Karpas-422 (cell line): ENCODE data around the gene MRPL51. TPM values are rescaled to one million over a fixed set of nuclear protein-coding genes. Genes with fewer than 3 reads are reported as not detected.

Source experiments
- DNase-seq: peaks from one replicate; pipeline ENCODE4 v3.0.0-alpha.2; 2015
- H2AFZ ChIP-seq: fragments of 200-600 bp; sonication (generic); 2 replicates; pipeline ENCODE4 v1.6.1; 2014; ENCODE audit warnings: antibody characterized with exemption, low read length, mixed read lengths
- H3K27ac ChIP-seq: fragments of 200-600 bp; sonication (generic); 2 replicates; pipeline ENCODE4 v1.5.1; 2014; ENCODE audit warnings: mild to moderate bottlenecking, low read length, moderate library complexity
- H3K27me3 ChIP-seq: fragments of 200-600 bp; sonication (generic); 2 replicates; pipeline ENCODE4 v1.6.1; 2014; ENCODE audit warnings: low read length, mixed read lengths
- H3K36me3 ChIP-seq: fragments of 200-600 bp; sonication (generic); 2 replicates; pipeline ENCODE4 v1.6.1; 2014; ENCODE audit warnings: low read length, mixed read lengths; ENCODE audit not compliant: insufficient read depth
- H3K4me1 ChIP-seq: fragments of 200-600 bp; sonication (generic); 2 replicates; pipeline ENCODE4 v1.6.1; 2014; ENCODE audit warnings: mild to moderate bottlenecking, low read length, mixed read lengths
- H3K4me2 ChIP-seq: fragments of 200-600 bp; sonication (generic); 2 replicates; pipeline ENCODE4 v1.6.1; 2014; ENCODE audit warnings: low read length, low read depth, mild to moderate bottlenecking; ENCODE audit not compliant: poor library complexity, severe bottlenecking
- H3K4me3 ChIP-seq: fragments of 200-600 bp; sonication (generic); 2 replicates; pipeline ENCODE4 v1.5.1; 2014; ENCODE audit warnings: mild to moderate bottlenecking, antibody characterized with exemption, low read length, mixed read lengths
- H3K79me2 ChIP-seq: fragments of 200-600 bp; sonication (generic); 2 replicates; pipeline ENCODE4 v1.6.1; 2014; ENCODE audit warnings: mild to moderate bottlenecking, low read length, mixed read lengths
- H3K9ac ChIP-seq: fragments of 200-600 bp; sonication (generic); 2 replicates; pipeline ENCODE4 v1.6.0; 2014; ENCODE audit warnings: low read length
- H3K9me2 ChIP-seq: fragments of 200-600 bp; sonication (generic), shearing (Covaris generic); replicated peaks from 2 replicates; pipeline ENCODE4 v1.6.0; 2014; ENCODE audit warnings: mild to moderate bottlenecking, low read length, moderate library complexity; ENCODE audit not compliant: insufficient read depth
- H3K9me3 ChIP-seq: fragments of 300-700, 200-600 bp; sonication (generic); 2 replicates; pipeline ENCODE4 v1.6.1; 2014; ENCODE audit warnings: low read length, mixed read lengths
- H4K20me1 ChIP-seq: fragments of 200-600 bp; sonication (generic); 2 replicates; pipeline ENCODE4 v1.6.1; 2014; ENCODE audit warnings: mild to moderate bottlenecking, antibody characterized with exemption, low read length, low read depth; ENCODE audit not compliant: insufficient read depth
- total RNA-seq: library from RNA; depleted of rRNA; stranded (reverse); fragments of >200 nt; shearing (Covaris generic); gene quantifications from 2 replicates; pipeline ENCODE4 v1.2.3, GENCODE V29; 2014; ENCODE audit warnings: low replicate concordance

Gene MRPL51
- total RNA-seq, 1 experiment from 2014 or later, result 171 TPM

GRCh38 chr12:6533653-6533922, 40.5 kb upstream of the MRPL51 start:
- Histone ChIP-seq H3K4me3 (peak overlapping the region; percentile 96), H3K27me3 (no peaks in the 10 kb centered on the region), H3K36me3 (peaks cover 36% of the 10 kb centered on the region), H3K4me1 (peaks cover 57% of the 10 kb centered on the region), H3K9me2 (no peaks in the 10 kb centered on the region), H3K4me2 (peak overlapping the region; percentile 93), H3K27ac (peak overlapping the region; percentile 96), H3K79me2 (peaks cover 24% of the 10 kb centered on the region), H3K9me3 (no peaks in the 10 kb centered on the region), H2AFZ (no peak overlapping the region), H3K9ac (peak overlapping the region; percentile 96), H4K20me1 (peaks cover 23% of the 10 kb centered on the region)
- DNase-seq, result no peak

- peak; percentile 86 for DNase-seq
- Histone ChIP-seq H3K79me2 (peaks cover 24% of the 10 kb centered on the region), H3K27ac (peak overlapping the region; percentile 96), H3K9me3 (no peaks in the 10 kb centered on the region), H3K4me1 (peaks cover 52% of the 10 kb centered on the region), H3K9me2 (no peaks in the 10 kb centered on the region), H2AFZ (no peak overlapping the region), H3K27me3 (no peaks in the 10 kb centered on the region), H4K20me1 (peaks cover 23% of the 10 kb centered on the region), H3K9ac (peak overlapping the region; percentile 96), H3K4me2 (peak overlapping the region; percentile 93), H3K36me3 (peaks cover 40% of the 10 kb centered on the region), H3K4me3 (peak overlapping the region; percentile 96)
Measured at GRCh38 chr12:6532927-6533652, 40.0 kb upstream of the MRPL51 start.

DNA sequence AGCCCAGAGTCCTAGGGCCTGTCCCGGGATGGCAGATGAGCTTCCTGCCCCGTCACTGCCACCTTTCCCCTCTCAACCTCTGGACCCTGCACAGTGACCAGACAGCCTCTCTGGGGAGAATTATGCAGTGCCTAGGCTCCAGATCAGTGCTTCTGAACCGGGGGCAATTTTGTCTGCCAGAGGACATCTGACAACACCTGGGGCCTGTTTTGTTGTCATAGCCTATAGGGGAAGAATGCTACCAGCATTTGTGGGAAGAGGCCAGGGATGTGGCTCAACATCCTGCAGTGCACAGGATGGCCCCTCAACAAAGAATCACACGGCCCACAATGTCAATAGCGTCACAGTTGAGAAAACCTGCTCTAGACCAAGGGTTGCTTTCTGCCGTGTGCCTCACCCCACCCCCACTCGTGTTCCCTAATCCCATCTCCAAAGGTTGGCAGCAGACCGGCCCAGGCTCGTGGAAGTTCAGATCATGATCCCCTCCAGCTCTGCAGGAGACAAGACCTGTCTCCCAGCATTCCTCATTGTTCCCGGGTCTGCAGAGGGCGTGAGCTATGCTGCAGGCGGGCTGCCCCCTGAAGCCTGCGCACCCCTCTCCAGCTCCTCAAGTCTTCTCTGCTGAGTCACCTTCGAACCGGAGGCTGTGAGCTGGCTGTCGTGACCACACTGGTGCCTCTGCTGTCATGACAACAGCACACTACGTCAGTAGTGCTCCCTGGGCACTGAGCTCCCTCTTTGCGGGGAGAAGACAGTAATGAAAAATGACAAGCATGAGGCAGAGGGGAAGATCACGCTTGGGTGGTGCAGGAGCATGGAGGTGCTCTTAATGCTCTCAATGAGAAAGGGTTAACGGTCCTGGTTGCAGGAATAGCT, 39.2 kb upstream of the MRPL51 start:
- H3K4me2 ChIP-seq, result peak overlapping the region; percentile 93
- H3K9me2 ChIP-seq, result no peaks in the 10 kb centered on the region
- DNase-seq, result peak; percentile 95
- peak overlapping the region; percentile 96 for H3K4me3 ChIP-seq
- H3K4me1 ChIP-seq, result peaks cover 45% of the 10 kb centered on the region
- H3K9me3 ChIP-seq, result no peaks in the 10 kb centered on the region
- H2AFZ ChIP-seq, result no peak overlapping the region
- no peaks in the 10 kb centered on the region for H3K27me3 ChIP-seq
- peak overlapping the region; percentile 96 for H3K9ac ChIP-seq
- peaks cover 24% of the 10 kb centered on the region for H3K79me2 ChIP-seq
- H4K20me1 ChIP-seq, result peaks cover 23% of the 10 kb centered on the region
- peaks cover 47% of the 10 kb centered on the region for H3K36me3 ChIP-seq
- peak overlapping the region; percentile 96 for H3K27ac ChIP-seq

DNA sequence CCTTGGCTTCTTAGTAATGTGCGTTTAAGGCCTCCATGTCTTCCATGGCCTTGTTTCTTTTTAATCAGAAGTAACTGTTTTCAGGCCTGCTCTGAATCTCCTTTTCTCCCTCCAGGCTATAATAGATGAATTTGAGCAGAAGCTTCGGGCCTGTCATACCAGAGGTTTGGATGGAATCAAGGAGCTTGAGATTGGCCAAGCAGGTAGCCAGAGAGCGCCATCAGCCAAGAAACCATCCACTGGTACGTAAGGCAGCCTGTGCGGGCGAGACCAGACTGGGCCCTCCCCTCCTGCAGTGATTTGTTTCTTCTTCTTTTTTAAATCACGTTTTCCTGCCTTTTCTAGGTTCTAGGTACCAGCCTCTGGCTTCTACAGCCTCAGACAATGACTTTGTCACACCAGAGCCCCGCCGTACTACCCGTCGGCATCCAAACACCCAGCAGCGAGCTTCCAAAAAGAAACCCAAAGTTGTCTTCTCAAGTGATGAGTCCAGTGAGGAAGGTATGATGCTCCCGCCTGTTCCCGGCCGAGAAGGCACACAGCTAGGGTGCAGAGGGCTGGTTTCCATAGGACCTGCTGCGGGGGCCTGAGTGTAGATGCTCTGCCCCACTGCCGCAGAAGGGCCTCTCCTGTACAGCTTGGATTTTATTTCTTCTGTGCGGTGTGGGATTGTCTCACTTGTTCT, 37.7 kb upstream of the MRPL51 start:
- no peak overlapping the region for H3K9ac ChIP-seq
- H3K4me2 ChIP-seq, result no peak overlapping the region
- H3K9me3 ChIP-seq, result no peaks in the 10 kb centered on the region
- peaks cover 12% of the 10 kb centered on the region for H4K20me1 ChIP-seq
- H3K36me3 ChIP-seq, result peaks cover 47% of the 10 kb centered on the region
- no peak overlapping the region for H3K4me3 ChIP-seq
- no peak overlapping the region for H2AFZ ChIP-seq
- H3K4me1 ChIP-seq, result peaks cover 29% of the 10 kb centered on the region
- no peaks in the 10 kb centered on the region for H3K9me2 ChIP-seq
- H3K79me2 ChIP-seq, result peaks cover 21% of the 10 kb centered on the region
- H3K27me3 ChIP-seq, result no peaks in the 10 kb centered on the region
- H3K27ac ChIP-seq, result peak overlapping the region; percentile 96; the same call in 1 of the 2 replicates
- DNase-seq, result no peak

DNA sequence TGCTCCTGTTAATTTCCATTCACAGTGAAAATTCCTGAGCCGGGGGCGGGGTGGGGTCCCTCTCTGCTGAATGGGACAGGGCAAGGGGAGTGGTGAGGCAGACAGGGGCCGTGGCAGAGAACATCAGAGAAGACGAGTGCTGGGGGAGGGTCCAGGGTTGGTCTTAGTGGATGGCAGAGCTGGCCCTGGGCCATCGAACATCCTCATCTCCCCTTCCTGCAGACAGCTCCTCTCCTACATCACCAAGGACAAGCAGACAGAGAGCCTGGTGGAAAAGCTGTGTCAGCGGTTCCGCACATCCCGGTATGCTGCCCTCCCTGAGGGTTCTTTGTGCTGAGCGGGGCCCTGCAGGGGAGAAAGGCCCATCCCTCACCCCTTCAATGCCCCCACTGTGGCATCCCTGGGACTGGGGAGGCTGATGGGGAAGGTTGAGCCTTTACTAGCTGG, 36.3 kb upstream of the MRPL51 start:
- Histone ChIP-seq H3K9me2 (no peaks in the 10 kb centered on the region), H3K4me2 (no peak overlapping the region)
- no peak for DNase-seq

DNA sequence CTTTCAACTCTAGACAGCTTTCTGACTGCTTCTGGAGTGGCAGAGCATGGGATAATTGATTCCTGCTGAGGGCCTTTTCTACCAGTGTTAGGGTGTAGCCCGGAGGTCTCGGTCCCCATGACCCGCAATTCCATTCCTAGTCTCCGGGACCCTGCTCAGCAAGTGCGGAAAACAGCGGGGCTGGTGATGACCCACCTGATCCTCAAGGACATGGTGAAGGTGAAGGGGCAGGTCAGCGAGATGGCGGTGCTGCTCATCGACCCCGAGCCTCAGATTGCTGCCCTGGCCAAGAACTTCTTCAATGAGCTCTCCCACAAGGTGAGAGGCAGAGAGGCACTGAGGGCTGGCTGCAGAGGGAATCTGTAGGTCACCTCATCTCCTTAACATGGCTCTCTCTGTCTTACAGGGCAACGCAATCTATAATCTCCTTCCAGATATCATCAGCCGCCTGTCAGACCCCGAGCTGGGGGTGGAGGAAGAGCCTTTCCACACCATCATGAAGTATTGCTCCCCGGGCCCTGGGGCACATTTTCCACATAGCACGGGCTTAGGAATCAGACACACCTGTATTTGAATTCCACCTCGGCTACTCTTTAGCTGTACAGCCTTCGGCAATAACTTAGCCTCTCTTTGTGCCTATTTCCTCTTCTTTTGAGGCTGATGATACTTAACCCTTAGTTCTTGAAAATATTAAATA, 35.6 kb upstream of the MRPL51 start:
- Histone ChIP-seq H3K4me2 (no peak overlapping the region), H3K9me2 (no peaks in the 10 kb centered on the region), H3K27ac (no peak overlapping the region), H3K27me3 (no peaks in the 10 kb centered on the region), H3K9me3 (no peaks in the 10 kb centered on the region), H3K4me3 (no peak overlapping the region), H3K9ac (no peak overlapping the region), H3K4me1 (peaks cover 24% of the 10 kb centered on the region), H3K79me2 (peaks cover 8% of the 10 kb centered on the region), H3K36me3 (peaks cover 45% of the 10 kb centered on the region; the same call in 1 of the 2 replicates), H4K20me1 (no peaks in the 10 kb centered on the region), H2AFZ (no peak overlapping the region)
- no peak for DNase-seq

More for the DNA sequence above, 36.3 kb upstream of the MRPL51 start:
- Histone ChIP-seq H3K4me3 (no peak overlapping the region), H2AFZ (no peak overlapping the region), H3K79me2 (peaks cover 8% of the 10 kb centered on the region), H3K9ac (no peak overlapping the region), H4K20me1 (no peaks in the 10 kb centered on the region), H3K27ac (no peak overlapping the region), H3K9me3 (no peaks in the 10 kb centered on the region), H3K27me3 (no peaks in the 10 kb centered on the region), H3K4me1 (peaks cover 27% of the 10 kb centered on the region), H3K36me3 (peaks cover 45% of the 10 kb centered on the region; the same call in 1 of the 2 replicates)

- Histone ChIP-seq H3K36me3 (peaks cover 55% of the 10 kb centered on the region), H3K4me2 (no peak overlapping the region), H3K27me3 (no peaks in the 10 kb centered on the region), H3K9ac (no peak overlapping the region), H3K4me3 (no peak overlapping the region), H3K9me3 (no peaks in the 10 kb centered on the region), H4K20me1 (no peaks in the 10 kb centered on the region), H3K27ac (no peak overlapping the region), H3K9me2 (no peaks in the 10 kb centered on the region), H3K4me1 (peaks cover 14% of the 10 kb centered on the region), H2AFZ (no peak overlapping the region), H3K79me2 (peaks cover 4% of the 10 kb centered on the region)
- no peak for DNase-seq
Measured at GRCh38 chr12:6527711-6528110, 34.6 kb upstream of the MRPL51 start.
